Activated naive CD4-positive, alpha-beta T cell treated with anti-CD3 and anti-CD28 coated beads for 36 hours (primary cell): ENCODE measurements around the gene BTBD1. TPM values are rescaled to one million over a fixed set of nuclear protein-coding genes. Genes with fewer than 3 reads are reported as not detected.
"Not testable (repeated sequence)": the region's sequence is repeated elsewhere in the genome, so short reads cannot be mapped to it uniquely, and the experiment has no call there.

ENCODE experiments used
- CTCF ChIA-PET: fragments of 350-600 bp; sonication (Branson Sonifier 250); formaldehyde crosslinking; loops from one replicate; lab custom pipeline; 2021; ENCODE audit warnings: antibody characterized with exemption; lab: Charles Lee
- DNase-seq: peaks from one replicate; pipeline ENCODE4 v3.0.0-alpha.2; 2020
- H3K27ac Mint-ChIP-seq: one replicate; pipeline ENCODE4 v1.8.0; 2021; ENCODE audit warnings: mild to moderate bottlenecking, mixed read lengths
- H3K27me3 Mint-ChIP-seq: one replicate; pipeline ENCODE4 v1.8.0; 2021; ENCODE audit warnings: low read depth, mixed read lengths
- H3K36me3 Mint-ChIP-seq: one replicate; pipeline ENCODE4 v1.8.0; 2021; ENCODE audit warnings: low read depth, mixed read lengths
- H3K4me1 Mint-ChIP-seq: one replicate; pipeline ENCODE4 v1.8.0; 2021; ENCODE audit warnings: low read depth, mixed read lengths
- H3K4me3 Mint-ChIP-seq: one replicate; pipeline ENCODE4 v1.8.0; 2021; ENCODE audit warnings: mild to moderate bottlenecking, moderate library complexity, mixed read lengths
- H3K9me3 Mint-ChIP-seq: one replicate; pipeline ENCODE4 v1.8.0; 2021; ENCODE audit warnings: mixed read lengths
- intact Hi-C: fragments of 100-400 bp; cut with micrococcal nuclease; formaldehyde crosslinking; loops from one replicate; pipeline ENCODE4 v1.15.1; 2023
- total RNA-seq, 2 experiments: library from RNA; stranded (reverse); gene quantifications; one replicate each; pipeline ENCODE4 v1.2.3, GENCODE V29; 2021

BTBD1 gene
- total RNA-seq, 2 experiments from 2014 or later = 45.2 to 46.1 TPM

DNA sequence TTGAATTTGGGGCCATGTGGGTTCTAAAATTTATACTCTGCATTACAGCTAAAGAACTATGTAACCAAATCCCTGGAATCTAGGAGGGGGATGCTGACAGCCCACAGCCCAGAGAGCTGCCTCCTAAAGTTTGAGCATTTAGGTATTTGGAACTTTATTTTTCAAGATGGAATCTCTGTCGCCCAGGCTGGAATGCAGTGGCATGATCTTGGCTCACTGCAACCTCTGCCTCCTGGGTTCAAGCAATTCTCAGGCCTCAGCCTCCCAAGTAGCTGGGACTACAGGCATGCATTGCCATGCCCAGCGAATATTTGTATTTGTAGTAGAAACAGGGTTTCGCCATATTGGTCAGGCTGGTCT lies 66.4 kb downstream of the BTBD1 start:
- not testable (repeated sequence) for H3K36me3 Mint-ChIP-seq, H3K4me1 Mint-ChIP-seq, H3K27ac Mint-ChIP-seq, H3K9me3 Mint-ChIP-seq, H3K4me3 Mint-ChIP-seq, H3K27me3 Mint-ChIP-seq, DNase-seq
- intact Hi-C loops = loop anchor here (2.0 to 5.0 kb wide), 2 partner anchors 152 to 248 kb away; no protein-coding TSS in a partner anchor
- CTCF ChIA-PET = interaction anchor here (0.8 to 4.3 kb wide), 10 partner anchors 10 to 470 kb away, joined by 3 to 23 read pairs (median 7); partner anchors contain the start of genes C15orf40, RAMAC and RPS17

DNA sequence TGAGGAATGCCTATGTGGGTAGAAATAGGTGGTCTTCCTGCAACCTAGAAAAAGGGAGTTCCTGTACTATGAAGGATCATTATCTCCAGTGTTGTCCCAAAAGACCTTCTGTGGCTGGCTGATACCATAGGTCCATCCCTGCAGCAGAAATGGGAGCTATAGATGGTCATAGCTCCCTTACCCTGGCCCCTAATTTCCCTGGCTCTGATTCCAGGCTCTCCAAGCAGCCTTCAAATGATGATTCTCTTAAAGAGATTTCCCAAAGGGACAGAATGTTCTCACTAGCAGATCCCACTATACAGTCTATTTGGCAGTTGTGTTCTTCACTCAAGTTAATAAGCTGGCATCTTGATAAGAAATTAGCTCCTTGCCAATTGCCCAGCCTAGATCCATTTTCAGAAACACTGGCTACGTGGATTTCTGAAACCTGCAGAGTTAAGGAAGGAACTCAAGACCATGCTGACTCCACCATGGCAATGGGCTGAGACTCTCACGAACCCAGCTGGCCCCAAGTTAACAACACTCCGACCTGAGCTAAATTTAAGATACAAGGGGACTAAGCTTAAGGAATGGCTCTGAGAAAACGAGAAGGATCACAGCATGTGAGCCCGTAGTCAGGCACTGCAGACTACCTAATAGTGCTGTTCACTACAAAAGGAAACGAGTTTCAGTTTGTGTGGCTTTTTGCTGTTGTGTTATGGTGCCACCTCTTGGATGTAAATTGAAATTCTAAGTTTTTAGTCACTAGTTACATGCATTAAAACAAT lies 67.0 kb downstream of the BTBD1 start:
- Mint-ChIP-seq H3K4me1 (peaks cover 6% of the 10 kb centered on the region), H3K36me3 (no peaks in the 10 kb centered on the region), H3K9me3 (no peaks in the 10 kb centered on the region), H3K4me3 (peak overlapping the region; percentile 40), H3K27ac (no peak overlapping the region), H3K27me3 (no peaks in the 10 kb centered on the region)
- CTCF ChIA-PET = interaction anchor here (0.6 to 4.3 kb wide), 15 partner anchors 10 to 469 kb away, joined by 3 to 23 read pairs (median 4); partner anchors contain the start of genes C15orf40, RAMAC and RPS17
- intact Hi-C loops = loop anchor here (2.0 to 5.0 kb wide), 2 partner anchors 151 to 248 kb away; no protein-coding TSS in a partner anchor
- DNase-seq = peak; percentile 53

DNA sequence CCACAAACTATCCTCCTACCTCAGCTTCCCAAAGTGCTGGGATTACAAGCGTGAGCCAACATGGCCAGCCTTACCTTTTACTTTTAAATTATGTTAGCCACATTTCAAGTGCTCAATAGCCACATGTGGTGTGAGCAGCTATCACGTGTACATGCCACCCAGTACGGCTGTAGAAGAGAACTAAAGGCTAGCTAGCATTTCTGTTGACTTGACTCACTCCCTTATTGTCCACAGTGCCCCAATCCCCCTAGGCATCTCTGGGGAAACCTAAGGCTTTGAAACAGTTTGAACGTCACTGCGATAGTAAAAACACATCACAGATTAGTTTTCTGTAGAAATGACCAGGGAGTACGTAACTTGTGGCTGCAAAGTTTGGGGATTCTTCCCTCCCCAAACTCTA lies 67.6 kb downstream of the BTBD1 start:
- no peaks in the 10 kb centered on the region for H3K9me3 Mint-ChIP-seq
- CTCF ChIA-PET = interaction anchor here (0.6 to 3.1 kb wide), 11 partner anchors 11 to 469 kb away, joined by 3 to 19 read pairs (median 3); partner anchors contain the start of genes C15orf40, RAMAC and RPS17
- no peaks in the 10 kb centered on the region for H3K36me3 Mint-ChIP-seq
- H3K27me3 Mint-ChIP-seq = no peaks in the 10 kb centered on the region
- H3K4me1 Mint-ChIP-seq = peaks cover 6% of the 10 kb centered on the region
- H3K27ac Mint-ChIP-seq = no peak overlapping the region
- H3K4me3 Mint-ChIP-seq = no peak overlapping the region
- intact Hi-C loops = no loop called here
- DNase-seq = no peak

DNA sequence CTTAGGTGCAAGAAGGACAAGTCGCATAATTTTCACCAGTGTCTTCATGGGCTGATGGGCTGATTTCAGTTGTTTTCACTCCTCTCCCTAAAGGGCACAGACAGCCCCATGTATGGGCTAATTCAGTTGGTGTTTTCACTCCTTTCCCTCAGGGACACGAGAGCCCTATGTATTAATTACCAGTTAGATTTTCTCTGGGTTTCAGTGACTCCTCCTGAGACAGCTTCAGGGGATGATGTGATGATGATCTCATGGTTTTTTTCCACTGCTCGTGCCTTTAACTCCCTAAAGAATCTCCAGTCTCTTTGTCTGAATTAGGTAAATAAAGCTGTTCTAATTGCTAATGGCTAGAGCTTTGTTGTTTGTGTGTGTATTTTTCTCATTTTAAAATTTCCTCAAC lies 71.1 kb downstream of the BTBD1 start:
- Mint-ChIP-seq H3K4me3 (no peak overlapping the region), H3K9me3 (no peaks in the 10 kb centered on the region), H3K27ac (no peak overlapping the region), H3K27me3 (no peaks in the 10 kb centered on the region), H3K4me1 (peaks cover 6% of the 10 kb centered on the region), H3K36me3 (peaks cover 2% of the 10 kb centered on the region)
- CTCF ChIA-PET = interaction anchor here (0.5 to 2.0 kb wide), 2 partner anchors 9 to 129 kb away, joined by 3 to 6 read pairs; no protein-coding TSS in a partner anchor
- intact Hi-C loops = no loop called here
- DNase-seq = no peak

DNA sequence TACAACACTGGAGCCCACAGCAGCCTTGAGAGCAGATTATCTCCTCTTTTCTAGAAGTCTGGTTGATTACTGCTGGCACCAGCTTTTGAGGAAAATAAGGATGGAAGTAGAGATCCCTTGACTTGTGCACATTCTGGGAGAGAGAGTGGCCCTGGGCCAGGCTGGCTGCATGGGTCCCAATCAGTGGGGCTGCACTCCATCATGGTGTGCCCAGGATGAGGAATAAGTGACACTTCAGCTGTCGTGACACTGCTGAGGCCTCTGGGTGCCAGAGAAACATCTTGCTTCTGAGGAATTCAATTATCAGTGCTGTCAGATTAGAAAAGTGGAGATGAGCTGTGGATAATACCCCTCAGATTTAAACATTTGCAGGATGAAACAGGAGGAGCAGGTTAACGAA lies 72.0 kb downstream of the BTBD1 start:
- Mint-ChIP-seq H3K9me3 (no peaks in the 10 kb centered on the region), H3K36me3 (peaks cover 6% of the 10 kb centered on the region), H3K4me3 (no peak overlapping the region), H3K27me3 (no peaks in the 10 kb centered on the region), H3K27ac (no peak overlapping the region), H3K4me1 (peaks cover 3% of the 10 kb centered on the region)
- no peak for DNase-seq
- CTCF ChIA-PET = no interaction called here
- intact Hi-C loops = no loop called here

DNA sequence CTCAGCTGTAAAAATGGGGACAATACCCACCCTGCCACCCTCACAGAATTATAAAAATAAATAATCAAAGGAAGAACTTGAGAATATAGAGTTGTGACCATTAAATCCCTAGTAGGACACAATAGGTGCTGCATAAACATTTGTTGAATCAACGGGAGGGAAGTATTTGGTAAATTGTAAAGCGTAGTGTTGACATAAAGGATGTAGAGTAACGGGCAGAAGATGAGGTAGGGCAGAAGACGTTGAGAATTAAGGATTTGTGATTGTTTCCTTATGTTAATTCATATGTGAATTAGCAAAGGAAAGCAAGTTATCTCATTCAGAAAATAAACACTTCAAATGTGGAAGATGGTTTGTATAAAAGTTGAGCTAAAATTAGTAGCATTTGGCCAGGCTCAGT lies 73.9 kb downstream of the BTBD1 start:
- Mint-ChIP-seq H3K9me3 (no peaks in the 10 kb centered on the region), H3K4me1 (peaks cover 5% of the 10 kb centered on the region), H3K27me3 (no peaks in the 10 kb centered on the region), H3K4me3 (no peak overlapping the region), H3K36me3 (peaks cover 10% of the 10 kb centered on the region), H3K27ac (no peak overlapping the region)
- intact Hi-C loops = no loop called here
- no peak for DNase-seq
- CTCF ChIA-PET = interaction anchor here (1.6 kb wide), 1 partner anchor 18 kb away, joined by 5 read pairs; no protein-coding TSS in a partner anchor

DNA sequence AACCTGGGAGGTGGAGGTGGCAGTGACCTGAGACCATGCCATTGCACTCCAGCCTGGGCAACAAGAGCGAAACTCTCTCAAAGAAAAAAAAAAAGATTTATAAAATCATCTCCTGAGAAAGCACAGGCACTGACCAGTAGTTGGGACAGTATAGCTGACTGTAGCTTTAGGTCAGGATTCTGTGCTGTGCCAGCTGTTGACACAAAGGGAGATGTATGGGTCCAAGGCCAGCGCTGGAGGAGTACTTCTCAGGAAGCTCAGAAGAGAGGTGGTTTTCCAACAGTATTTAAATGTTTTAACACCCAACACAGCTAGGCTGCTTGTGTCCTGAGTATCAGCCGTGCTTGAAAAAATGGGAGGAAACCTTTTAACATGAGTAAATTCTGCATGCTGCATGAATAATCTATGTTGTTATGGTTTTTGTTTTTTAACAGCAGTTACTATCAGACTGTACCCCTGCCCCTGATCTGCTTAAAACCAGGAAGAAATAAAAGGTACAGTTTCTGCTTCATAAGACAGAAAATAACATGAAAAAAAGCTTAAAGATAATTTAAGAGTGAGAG lies 74.5 kb downstream of the BTBD1 start:
- DNase-seq = no peak
- no peak overlapping the region for H3K4me3 Mint-ChIP-seq
- H3K27ac Mint-ChIP-seq = no peak overlapping the region
- H3K27me3 Mint-ChIP-seq = no peaks in the 10 kb centered on the region
- intact Hi-C loops = no loop called here
- H3K9me3 Mint-ChIP-seq = no peaks in the 10 kb centered on the region
- peaks cover 8% of the 10 kb centered on the region for H3K4me1 Mint-ChIP-seq
- H3K36me3 Mint-ChIP-seq = peaks cover 13% of the 10 kb centered on the region
- CTCF ChIA-PET = interaction anchor here (1.6 kb wide), 1 partner anchor 18 kb away, joined by 5 read pairs; no protein-coding TSS in a partner anchor

DNA sequence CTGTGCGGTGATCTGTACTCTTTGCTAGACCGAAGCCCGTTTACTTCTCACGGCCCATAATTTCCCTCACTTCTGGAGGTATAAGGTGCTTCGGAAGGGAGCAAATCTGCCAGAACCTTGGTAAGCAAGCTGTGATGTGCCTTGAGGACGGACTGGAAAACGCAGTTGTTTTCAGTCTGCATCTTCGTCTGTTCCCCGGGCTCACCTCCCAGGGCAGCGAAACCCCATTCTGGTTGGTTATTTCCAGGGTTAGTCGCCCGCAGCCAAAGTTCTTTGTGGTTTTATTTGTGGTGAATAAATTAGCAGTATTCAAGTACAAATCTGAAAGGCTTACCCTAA lies 80.6 kb downstream of the BTBD1 start:
- Mint-ChIP-seq H3K9me3 (no peaks in the 10 kb centered on the region), H3K4me3 (peak overlapping the region; percentile 96), H3K4me1 (peaks cover 25% of the 10 kb centered on the region), H3K27me3 (no peaks in the 10 kb centered on the region), H3K27ac (peak overlapping the region; percentile 78), H3K36me3 (peaks cover 14% of the 10 kb centered on the region)
- intact Hi-C loops = loop anchor here (1.0 to 10.0 kb wide), 8 partner anchors 25 to 342 kb away; partner anchors contain the start of genes BTBD1, C15orf40 and CPEB1
- CTCF ChIA-PET = interaction anchor here (0.9 to 1.6 kb wide), 8 partner anchors 10 to 573 kb away, joined by 3 to 12 read pairs (median 4); partner anchors contain the start of gene C15orf40
- peak; percentile 34 for DNase-seq

DNA sequence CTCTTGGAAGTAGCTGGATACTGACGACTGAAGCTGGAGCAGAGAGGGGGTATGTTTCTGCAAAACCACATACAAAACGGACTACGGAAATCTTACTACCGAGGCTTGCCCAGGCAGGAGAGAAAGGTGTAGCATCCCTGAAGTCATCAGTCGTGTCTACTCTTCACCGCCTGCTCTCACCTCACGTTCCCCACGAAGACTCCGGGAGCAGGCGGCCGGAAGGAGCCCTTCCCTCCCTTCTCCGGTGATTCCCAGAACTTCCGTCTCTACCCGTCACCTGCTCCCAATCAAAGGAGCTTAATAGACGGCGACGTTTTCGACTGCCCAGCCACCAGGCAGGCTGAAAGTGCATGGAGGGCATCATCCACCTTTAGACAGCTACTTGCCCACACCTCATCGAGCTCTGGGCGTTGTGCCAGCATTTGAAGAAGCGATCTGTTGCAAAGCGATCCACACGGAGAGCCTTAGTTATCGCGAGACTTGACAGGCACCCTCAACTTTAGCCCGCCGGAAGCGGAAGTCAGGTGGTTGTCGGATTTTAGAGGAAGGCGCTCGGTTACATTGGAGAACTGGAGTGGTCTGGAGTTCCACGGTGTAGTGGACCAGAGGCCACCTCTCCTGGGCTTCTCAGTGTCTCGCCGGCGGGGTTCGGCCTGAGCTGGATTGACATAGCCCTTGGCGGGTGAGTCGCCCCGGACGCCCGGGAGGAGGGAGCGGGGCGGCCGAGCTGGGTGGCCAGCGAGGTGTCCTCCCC lies 81.2 kb downstream of the BTBD1 start, which contains the start of gene RAMAC:
TSS of gene RAMAC (plus strand) at position 523 of the 754 bp plus-strand sequence. CDS start 2,809 bp downstream, outside the sequence.
- Mint-ChIP-seq H3K4me1 (peaks cover 25% of the 10 kb centered on the region), H3K27ac (peak within 1 kb of the TSS; percentile 94), H3K9me3 (no peaks in the 10 kb centered on the region), H3K27me3 (no peaks in the 10 kb centered on the region), H3K36me3 (peaks cover 14% of the 10 kb centered on the region), H3K4me3 (peak within 1 kb of the TSS; percentile 96)
- CTCF ChIA-PET = interaction anchor here (0.9 to 1.6 kb wide), 7 partner anchors 10 to 236 kb away, joined by 3 to 12 read pairs (median 4); partner anchors contain the start of gene C15orf40
- intact Hi-C loops = loop anchor here (1.0 to 10.0 kb wide), 8 partner anchors 25 to 341 kb away; partner anchors contain the start of genes BTBD1, C15orf40 and CPEB1
- peak; percentile 96 for DNase-seq

DNA sequence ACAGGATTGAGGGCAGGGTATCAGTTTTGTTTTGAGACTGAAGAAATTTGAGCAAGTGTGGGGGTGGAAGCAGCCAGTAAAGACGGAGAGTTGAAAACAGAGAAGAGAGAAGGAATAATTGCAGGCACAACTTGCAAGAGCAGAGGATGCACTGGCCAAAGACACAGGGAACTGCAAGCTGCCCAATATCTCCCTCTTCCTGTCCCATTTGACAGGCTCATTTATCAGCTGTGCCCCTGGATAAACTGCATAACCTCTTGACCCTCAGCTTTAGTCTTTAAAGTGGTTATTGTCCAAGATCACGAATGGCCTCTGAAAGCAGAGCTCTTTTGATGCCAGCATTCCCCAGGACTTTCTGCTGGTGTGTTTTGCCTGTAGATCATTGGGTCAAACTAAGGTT lies 86.1 kb downstream of the BTBD1 start:
- Mint-ChIP-seq H3K27ac (no peak overlapping the region), H3K9me3 (no peaks in the 10 kb centered on the region), H3K4me1 (peaks cover 8% of the 10 kb centered on the region), H3K4me3 (no peak overlapping the region), H3K27me3 (no peaks in the 10 kb centered on the region), H3K36me3 (peaks cover 5% of the 10 kb centered on the region)
- intact Hi-C loops = loop anchor here (10.0 kb wide), 1 partner anchor 336 kb away; the partner anchor contains the start of gene CPEB1
- CTCF ChIA-PET = no interaction called here
- DNase-seq = no peak

DNA sequence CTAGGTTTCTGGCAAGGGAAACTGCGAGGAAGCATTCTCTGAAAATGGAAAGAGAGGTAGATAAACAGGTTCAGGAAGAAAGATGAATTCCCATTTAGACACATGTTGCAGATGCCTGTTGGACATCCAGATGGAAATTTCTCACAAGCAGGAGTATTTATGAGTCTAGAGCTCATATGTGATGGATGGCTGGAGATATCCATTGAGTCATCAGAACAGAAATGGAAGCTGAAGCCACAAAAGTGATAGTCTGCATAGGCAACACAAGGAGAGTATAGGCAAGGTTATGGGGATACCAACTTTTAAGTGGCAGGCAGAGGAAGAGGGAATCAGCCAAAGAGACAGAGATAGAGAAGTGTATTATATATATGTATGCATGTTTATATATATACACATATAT lies 87.3 kb downstream of the BTBD1 start:
- CTCF ChIA-PET = no interaction called here
- Mint-ChIP-seq H3K4me3 (no peak overlapping the region), H3K4me1 (no peaks in the 10 kb centered on the region), H3K27me3 (no peaks in the 10 kb centered on the region), H3K36me3 (peaks cover 5% of the 10 kb centered on the region), H3K9me3 (no peaks in the 10 kb centered on the region), H3K27ac (no peak overlapping the region)
- intact Hi-C loops = loop anchor here (10.0 kb wide), 1 partner anchor 335 kb away; the partner anchor contains the start of gene CPEB1
- DNase-seq = no peak
